ENCODE data around the gene NPHP4.

Gene NPHP4

DNA sequence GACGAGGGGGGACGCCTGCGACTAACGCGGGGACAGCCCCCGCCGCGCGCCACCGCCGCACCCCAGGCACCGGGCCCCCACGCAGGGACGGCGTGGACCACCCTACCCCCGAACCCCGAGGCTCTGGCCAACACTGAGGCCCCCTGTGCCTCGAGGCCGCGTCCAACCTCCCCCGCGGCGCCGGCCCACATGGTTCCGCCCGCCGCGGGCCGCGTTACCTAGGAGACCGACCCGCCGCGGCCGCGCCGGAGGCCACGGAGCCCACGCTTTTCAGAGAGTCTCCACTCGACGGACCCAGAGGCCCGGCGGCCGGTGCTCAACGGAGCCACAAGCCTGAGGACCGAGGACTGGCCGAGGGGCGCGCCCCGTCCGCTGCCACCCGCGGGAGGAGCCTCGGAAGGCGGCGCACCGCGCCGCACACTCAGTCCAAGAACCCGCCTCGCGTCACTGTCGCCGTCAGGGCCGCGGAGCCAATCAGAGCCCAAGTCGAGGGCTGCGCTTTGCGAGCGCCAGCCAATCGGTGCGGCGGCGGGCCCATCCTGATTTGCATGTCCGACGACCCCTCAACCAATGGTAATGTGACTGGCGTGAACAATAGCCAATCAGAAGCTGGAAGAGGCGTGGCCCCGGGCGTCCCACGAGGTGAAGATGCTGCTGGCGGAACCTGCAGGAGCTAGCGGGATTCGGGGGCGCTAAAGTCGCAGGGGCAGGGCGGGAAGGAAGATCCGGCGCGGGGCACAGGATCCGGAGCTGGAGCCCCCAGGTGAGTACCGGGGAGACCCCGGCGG, at the start of gene NPHP4:
TSS of gene NPHP4 (minus strand) at position 400 of the 788 bp plus-strand sequence. CDS start 6,136 bp downstream, outside the sequence.
- DNase-seq = peak; percentile 100

DNA sequence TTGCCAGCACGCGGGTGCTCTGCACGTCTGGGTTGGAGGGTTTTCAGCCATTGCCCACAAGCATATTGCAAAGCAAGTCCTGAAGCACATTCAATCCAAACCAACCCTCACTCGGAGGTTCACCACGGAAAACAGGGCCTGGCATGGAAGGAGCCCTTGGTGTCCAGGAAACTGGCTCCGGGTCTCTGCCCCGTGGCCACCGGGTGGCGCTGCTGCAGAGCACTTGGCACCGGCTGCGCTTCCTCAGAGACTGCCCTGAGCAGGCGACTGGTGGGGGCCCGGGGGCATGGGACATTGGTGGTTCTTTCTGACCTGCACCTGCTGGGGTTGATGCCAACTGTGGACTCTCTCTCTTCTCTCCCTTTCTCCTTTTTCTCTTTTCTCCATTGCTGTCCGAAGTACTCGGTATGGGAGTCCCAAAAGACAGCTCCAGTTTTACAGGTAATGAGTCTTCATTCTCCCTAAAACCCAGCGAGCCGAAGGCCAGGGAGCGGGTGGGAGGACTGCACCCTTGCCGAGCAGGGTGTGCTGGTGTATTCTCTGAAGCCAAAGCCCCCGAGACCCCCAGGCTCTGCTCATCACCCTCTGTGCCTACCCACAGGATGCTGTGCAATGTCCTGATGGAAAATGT, 49.3 kb upstream of the NPHP4 start:
- no peak for DNase-seq

DNA sequence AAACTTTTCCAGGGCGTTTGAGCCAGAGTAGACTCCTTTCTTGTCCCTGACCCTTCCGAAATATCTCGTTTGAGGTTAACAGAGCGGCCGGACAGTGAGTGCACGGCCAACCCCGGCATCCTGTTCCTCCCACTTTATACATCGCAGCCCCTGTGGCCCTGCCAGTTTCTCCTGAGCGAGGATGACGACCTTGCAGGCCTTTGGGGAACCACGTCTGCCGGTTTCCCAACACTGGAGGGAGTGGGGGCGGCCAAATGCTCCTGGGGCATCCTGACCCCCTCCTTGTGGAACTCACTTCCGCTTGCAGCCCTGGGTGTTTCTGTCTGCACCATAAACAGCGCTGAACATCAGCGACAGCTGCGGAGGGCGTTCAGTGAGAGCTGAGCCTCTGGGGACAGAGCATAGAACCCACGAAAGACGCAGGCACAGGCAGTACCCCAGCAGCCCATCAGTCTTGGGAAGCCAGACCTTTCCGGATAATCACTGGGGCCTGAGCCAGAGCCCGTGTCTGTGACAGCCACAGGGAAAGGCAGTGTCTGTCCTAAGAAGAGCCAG, 48.7 kb upstream of the NPHP4 start:
- no peak for DNase-seq

DNA sequence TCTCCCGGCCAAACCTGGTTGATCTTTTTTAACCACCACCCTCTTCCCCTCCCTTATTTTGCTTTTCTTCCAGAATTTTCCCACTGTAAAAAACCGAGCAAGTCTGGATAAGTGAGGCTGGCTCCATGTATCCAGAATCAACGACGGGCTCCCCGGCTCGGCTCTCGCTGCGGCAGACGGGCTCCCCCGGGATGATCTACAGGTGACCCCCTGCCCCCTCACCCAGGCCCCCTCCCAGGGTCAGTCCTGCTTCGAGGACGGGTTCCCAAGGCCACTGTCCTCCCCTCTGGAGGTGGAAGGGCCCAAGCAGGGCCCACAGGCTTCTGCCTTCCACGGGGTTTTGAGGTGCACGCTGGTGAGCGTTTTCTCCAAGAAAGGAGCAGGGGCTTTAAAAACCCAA, 48.2 kb upstream of the NPHP4 start:
- no peak for DNase-seq

DNA sequence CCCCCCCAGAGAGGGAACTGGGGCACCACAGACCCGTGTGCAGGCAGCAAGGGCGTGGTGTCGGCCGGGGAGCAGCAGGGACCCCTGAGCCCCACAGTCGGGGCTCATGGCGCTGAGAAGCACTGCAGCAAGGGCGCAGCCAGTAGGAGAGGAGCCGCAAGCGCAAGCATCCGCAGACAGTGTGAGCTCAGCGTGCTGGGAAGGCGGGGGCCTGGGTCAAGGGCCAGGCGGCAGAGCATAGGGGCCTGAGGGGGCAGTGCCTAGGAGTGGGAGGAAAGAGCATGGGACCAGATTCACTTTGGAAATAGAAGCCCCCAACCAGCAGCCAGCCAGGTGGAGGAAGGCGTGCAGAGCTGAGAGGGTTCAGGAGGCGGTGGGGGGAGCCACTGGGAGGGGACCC, 46.8 kb upstream of the NPHP4 start:
- no peak for DNase-seq

GRCh38 chr1:6038603-6039002, 46.4 kb upstream of the NPHP4 start:
- DNase-seq = no peak

DNA sequence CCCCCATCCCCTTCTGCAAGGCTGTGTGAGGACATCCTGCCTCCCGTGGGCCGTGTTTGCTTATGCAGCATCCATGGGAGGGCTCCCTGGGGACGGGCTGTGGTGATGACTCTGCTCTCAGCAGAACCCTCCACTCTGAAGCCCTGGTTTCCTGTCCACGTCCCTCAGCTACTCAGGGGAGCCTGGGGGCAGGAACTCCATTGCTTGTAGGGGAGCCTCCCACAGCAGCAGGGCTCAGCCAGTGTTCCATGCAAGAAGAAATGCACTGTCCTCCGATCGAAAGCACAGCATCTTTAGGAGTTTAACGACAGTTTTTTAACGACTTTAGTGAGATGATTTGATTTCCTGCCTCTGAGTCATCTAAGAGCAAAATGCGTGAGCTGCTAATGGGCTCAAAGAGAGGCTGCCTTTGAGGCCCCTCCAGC, 45.1 kb upstream of the NPHP4 start:
- DNase-seq = no peak

DNA sequence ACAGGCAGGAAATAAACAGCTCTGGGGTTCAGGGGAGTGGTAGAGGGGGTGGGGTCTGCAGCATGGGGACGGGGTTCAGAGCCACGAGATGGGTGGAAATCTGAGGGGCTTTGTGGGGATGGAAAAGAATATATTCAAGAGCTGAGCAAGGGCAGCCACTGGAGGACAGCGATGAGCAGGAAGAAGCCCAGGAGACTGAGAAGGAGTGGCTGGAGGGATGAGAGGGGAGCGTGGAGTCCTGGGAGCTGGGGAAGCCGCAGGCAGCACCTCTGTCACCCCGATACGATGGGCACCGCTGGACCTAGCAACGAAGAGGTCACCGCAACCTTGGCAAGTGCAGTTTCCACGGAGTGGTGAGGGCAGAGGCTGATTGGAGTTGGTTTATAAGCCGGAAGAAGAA, 43.5 kb upstream of the NPHP4 start:
- no peak for DNase-seq

- no peak for DNase-seq
Observed at GRCh38 chr1:6035303-6035702, 43.1 kb upstream of the NPHP4 start.

DNA sequence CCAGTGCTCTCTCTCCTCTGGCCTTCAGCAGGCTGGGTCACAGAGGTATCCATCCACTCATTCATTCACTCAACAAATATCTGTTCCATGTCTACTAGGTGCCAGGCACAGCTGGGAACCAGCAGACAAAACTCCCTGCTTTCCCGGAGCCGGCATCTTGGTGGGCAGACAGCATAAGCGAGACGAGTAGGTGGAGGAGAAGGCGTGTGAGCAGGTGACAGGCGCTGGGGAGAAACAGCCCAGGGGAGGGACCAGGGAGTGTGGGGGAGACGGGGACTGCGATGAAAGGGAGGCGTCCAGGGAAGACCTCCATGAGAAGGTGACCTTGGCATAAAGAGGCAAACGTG, 42.5 kb upstream of the NPHP4 start:
- DNase-seq = no peak

DNA sequence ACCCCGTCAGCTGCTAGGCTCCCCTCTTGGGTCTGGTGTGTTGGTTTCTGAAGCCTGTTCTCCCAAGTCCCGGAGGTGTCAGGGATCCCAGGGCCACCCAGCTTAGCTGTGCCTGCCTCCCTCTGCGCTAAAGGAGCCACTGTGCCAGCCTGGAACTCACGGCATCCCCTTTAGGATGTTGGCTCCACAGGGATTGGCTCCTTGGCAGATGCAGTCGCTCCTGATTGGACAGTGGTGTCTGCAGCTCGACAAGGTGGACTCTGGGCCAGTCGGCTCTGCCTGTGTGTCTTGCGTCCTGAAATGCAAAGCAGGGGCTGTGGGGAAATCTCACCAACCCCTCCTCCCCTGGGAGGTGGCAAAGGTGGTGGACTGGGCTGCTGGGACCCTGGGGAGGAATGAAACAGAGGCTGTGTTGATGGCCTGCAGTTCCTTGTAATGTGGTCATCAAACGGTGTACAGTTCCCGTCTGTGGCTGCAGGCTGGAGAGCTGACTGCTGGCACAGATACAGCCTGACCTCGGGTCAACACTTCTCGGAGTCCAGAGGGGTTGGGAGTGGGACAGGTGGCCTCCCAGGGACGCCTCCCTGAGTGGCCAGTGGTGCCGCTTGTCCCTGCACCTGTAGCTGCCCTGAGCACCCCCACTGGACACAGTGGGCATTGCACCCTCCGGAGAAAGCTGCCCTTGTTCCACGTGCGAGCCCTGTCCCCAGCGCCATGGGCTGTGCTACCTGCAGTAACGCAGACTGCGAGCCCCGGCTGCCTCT, 41.9 kb upstream of the NPHP4 start:
- no peak for DNase-seq

GRCh38 chr1:6033124-6033523, 40.9 kb upstream of the NPHP4 start:
- no peak for DNase-seq

GRCh38 chr1:6030547-6031261, 38.5 kb upstream of the NPHP4 start:
- DNase-seq = no peak

- no peak for DNase-seq
Observed at GRCh38 chr1:6030132-6030531, 37.9 kb upstream of the NPHP4 start.

DNA sequence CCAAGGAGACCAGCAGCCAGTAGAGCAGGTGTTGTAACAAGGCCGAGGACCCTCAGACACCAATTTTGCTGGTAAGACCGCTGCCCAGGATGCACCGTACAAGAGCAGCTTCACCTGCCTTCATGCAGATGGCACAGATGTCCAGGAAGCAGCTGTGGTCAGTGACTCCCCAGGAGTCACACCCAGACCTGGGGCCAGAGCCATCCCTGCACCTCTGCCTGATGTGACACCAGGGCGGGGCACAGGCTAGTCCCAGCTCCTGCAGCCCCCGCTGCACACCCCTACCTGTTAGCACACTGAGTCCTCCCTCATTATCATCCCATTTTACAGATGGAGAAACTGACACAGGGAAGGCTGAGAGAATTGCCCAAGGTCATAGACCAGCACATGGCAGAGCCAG, 37.1 kb upstream of the NPHP4 start:
- no peak for DNase-seq

GRCh38 chr1:6028042-6028850, 36.0 kb upstream of the NPHP4 start:
- DNase-seq = no peak

DNA sequence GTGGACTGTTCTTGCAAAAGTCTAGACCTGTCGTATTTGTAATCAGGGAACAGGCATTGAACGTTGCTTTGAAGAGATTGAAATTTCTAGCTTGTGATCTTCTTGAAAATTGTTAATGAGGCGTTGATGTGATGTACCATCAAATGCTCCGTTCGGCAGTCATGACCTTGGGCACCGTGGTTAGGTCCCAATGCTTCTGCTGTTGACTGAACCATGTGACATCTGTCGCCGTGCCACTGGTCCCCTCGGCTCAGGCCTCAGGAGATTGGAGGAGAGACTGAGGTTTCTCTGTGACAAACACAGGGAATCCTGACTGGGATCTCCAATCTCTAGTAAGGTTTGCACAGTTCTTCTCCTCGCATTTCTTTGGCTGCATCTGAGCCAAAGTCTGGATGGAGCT, 35.4 kb upstream of the NPHP4 start:
- no peak for DNase-seq

GRCh38 chr1:6026095-6026809, 34.0 kb upstream of the NPHP4 start:
- DNase-seq = no peak

GRCh38 chr1:6025269-6026094, 33.3 kb upstream of the NPHP4 start:
- DNase-seq = no peak

DNA sequence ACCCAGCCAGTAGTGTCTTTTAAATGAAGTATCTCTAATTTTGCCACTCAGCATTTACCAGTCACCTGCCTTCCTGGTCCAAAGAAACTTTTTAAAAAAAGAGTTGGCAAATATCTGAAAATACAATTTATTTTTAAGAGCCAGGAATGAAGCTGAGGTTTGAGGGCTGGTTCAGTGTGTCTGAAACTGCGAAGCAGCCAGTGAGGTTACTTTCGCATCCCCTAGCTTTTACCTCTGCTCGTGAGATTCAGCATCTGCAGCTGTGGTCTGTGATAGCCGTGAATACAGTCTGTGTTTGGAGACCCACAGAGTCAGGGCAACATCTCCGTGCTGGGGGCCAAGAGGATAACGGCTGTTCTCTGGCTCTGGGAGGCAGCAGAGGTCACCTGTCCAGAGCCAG, 32.2 kb upstream of the NPHP4 start:
- no peak for DNase-seq
